ENCODE measurements around the gene ACTL6B.
"Not testable (repeated sequence)": the region's sequence is repeated elsewhere in the genome, so short reads cannot be mapped to it uniquely, and the experiment has no call there.

Gene ACTL6B

GRCh38 chr7:100655908-100656674 is at the start of gene ACTL6B:
TSS of gene ACTL6B (minus strand) at chr7:100656448. CDS start at chr7:100656354, 94 bp downstream.
- DNase-seq (ENCODE audit: low read depth): no peak

GRCh38 chr7:100705320-100705752 is 49.1 kb upstream of the ACTL6B start:
- DNase-seq (ENCODE audit: low read depth): peak; percentile 72

DNA sequence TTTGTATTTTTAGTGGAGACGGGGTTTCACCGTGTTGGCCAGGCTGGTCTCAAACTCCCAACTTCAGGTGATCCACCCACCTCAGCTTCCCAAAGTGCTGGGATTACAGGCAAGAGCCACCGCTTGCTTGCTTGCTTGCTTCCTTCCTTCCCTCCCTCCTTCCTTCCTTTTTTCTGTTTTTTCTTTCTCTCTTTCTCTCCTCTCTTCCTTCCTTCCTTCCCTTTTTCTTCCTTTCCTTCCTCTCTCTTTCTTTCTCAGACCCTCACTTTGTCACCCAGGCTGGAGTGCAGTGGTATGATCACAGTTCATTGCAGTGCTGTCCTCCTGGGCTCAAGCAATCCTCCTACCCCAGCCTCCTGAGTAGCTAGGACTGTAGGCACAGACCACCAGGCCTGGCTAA is 44.8 kb upstream of the ACTL6B start:
- DNase-seq (ENCODE audit: low read depth): not testable (repeated sequence)

DNA sequence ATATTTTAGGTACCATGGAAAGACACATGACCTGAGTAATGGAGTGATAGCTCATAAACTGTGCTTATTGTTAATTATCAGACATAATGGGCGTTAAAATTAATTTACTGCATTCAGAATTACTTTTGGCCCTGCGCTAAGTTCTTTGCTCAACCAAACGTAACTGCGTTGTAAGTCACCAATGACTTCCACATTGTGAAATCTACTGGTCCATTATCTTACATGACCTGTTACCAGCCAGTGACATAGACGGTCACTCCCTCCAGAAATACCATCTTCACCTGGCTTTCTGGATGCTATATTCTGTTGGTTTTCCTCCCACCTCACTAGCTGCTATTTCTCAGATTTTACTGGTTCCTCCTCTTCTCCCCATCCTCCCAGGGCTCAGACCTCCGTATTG is 42.8 kb upstream of the ACTL6B start:
- DNase-seq (ENCODE audit: low read depth): no peak

GRCh38 chr7:100696123-100696521 is 39.9 kb upstream of the ACTL6B start:
- DNase-seq (ENCODE audit: low read depth): no peak

DNA sequence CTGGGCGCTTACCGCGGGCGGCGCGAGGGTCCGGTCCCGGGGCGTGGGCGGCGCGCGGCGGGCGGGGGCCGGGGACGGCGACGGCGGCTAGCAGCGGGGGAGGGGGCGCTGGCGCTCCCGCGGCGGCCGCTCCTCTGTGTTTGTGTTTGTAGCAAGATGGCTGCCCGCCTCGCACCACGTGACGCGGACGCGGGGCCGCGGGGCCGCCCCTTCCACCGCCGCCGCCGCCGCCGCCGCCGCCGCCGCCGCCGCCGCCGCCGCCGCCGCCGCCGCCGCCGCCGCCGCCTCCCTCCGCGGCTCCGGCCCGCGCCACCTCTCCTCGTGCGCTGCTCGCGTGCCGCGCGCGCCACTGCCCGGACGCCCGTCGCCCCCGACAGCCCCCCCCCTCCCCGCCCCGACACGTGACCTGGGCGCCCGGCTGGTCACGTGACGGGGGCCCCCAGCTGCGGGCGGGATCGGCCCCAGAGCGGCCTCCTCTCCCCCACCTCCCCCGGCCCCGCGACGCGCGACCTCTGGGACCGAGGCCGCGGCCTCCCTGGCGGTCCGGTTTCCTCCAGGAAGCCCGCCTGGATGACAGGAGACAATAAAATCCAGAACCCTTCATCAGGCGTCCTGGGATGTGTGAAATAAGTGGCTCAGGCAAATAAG is 38.0 kb upstream of the ACTL6B start, which contains the start of gene GIGYF1:
Gene GIGYF1 (minus strand): TSS at position 153 of the 648 bp plus-strand sequence. CDS start 6,012 bp downstream, outside the sequence.
- DNase-seq (ENCODE audit: low read depth): peak; percentile 46

- no peak for DNase-seq (ENCODE audit: low read depth)
These were observed 37.3 kb upstream of the ACTL6B start for GRCh38 chr7:100693312-100694097.

- DNase-seq (ENCODE audit: low read depth): no peak
These were observed 36.3 kb upstream of the ACTL6B start for GRCh38 chr7:100692578-100692961.

- DNase-seq (ENCODE audit: low read depth): peak; percentile 74
These were observed 35.7 kb upstream of the ACTL6B start for GRCh38 chr7:100691676-100692577.

- no peak for DNase-seq (ENCODE audit: low read depth)
These were observed 33.2 kb upstream of the ACTL6B start for GRCh38 chr7:100689230-100690135.

DNA sequence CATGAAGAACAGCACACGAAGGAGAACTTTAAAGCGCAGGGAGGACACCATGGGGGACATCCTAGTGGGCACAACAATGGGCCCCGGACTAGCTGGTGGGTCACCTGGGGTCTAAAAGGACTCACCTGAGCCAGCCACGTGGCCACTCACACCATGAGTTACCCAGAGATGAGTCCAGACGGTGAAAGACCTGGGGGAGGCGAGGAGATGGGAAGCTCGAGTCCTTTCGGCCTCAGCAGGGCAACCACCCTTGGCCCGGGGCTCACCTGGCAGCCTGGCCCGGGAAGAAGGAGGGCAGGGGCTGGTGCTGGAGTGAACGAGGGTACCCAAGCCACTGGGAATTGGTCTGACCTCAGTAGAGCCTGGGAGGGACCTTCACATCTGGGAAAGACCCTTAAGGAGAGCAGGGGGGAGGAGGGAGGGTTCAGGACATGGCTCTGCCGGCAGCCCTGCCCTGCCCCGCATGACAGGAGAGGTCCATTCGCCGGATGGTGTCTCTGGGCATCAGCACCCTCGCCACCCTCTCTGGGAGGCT is 32.1 kb upstream of the ACTL6B start:
- no peak for DNase-seq (ENCODE audit: low read depth)

- DNase-seq (ENCODE audit: low read depth): no peak
These were observed 31.6 kb upstream of the ACTL6B start for GRCh38 chr7:100687751-100688300.

GRCh38 chr7:100687261-100687660 is 31.0 kb upstream of the ACTL6B start:
- DNase-seq (ENCODE audit: low read depth): no peak

DNA sequence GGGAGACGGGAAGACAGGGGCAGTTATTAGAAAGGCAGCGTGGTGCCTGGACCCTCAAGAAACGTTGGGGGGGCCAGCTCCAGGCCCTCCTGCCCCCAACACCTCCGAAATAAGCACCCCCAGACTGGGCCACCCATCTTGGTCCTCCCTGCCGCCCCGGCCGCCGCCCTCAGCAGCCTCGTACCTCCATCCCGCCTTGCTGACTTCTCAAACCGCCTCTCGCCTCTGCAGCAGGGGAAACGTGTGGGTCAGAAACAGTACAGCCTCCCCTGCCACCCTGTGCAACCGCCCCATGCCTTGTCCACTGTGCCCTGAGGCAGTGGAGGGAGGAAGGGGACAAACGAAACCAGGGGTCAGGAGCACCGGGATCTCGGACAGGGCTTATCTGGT is 30.6 kb upstream of the ACTL6B start:
- no peak for DNase-seq (ENCODE audit: low read depth)

DNA sequence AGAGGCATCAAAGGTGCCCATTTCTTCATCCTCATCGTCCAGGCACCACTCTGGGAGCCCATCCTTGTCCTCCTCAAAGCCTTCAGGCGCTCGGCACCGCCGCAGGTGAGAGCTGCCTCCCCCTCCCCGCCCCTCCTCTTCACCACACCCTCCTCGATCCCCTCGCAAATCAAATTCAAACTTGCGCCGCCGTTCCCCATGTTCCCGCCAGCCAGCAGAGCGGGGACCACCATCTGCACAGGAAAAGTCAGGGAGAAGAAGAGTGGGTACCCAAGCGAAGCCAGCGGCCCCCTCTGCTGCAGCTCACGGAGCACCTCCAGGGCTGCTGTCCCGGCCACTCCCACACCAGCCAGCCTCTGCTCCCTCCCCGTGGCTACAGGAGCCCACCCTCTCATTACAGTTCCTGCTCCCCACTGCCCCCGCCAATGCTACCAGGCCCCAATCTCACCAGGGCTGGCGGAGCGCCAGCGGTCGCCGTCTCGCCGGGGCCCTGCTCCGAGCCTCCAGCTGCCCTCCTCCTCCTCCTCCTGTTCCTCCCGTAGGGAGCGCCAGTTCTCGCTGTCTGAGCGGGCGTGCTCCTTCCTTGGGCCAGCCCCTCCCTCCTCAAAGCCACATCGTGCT is 30.1 kb upstream of the ACTL6B start:
- DNase-seq (ENCODE audit: low read depth): no peak

GRCh38 chr7:100685631-100686145 is 29.4 kb upstream of the ACTL6B start:
- DNase-seq (ENCODE audit: low read depth): no peak

DNA sequence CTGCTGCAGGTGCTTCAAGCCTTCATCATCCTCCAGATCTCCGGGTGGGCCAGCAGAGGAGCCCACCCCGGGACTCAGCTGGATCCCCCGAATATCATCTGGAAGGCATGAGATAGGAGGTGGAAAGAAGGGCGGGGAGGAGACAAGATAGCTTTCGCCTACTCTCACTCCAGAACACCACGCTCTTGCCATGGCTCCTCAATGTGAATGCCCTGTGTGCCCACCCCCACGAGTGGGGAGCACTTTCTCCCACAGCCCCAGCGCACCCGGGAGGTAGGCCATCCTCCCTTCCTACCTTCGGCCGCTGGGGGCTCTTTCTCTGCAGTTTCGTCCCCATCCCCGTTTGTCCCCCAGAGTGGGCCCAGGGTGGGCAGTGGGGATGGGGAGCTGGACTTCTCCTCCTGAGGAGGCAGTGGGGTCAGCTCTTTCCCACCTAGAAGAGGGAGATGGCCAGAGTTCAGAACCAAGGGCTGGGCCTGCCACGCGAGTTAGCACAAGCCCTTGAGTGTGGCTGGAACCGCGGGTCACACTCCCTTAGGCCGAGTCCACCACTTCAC is 28.9 kb upstream of the ACTL6B start:
- no peak for DNase-seq (ENCODE audit: low read depth)

DNA sequence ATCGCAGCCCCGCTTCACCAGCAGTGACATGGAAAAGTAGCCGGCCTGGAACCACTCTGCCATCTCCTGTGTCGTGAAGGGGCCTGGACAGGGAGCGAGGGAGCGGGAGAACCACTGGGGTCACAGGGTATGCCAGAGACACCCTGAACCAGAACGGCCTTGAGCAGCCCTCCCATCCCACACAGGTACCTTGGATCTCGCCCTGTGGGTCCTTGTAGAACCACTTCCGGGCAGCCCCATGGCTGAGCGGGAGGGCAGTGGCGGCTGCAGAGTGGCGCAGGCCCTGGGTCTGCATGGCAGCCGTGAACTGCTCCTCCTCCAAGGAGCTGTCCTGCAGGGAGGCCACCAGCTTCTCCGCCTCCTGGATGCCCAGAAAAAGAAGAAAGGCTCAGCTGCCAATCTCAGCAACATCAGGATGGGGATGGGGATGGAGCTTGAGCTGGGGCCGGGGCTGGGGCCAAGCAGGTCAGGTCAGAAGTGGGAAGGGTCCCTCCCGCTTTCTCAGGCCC is 28.3 kb upstream of the ACTL6B start:
- no peak for DNase-seq (ENCODE audit: low read depth)

Data from stimulated activated CD8-positive, alpha-beta memory T cell treated with anti-CD3 and anti-CD28 coated beads, Interleukin-7, amount 100 ng/mL, for 24 hours (primary cell).